Activated CD4-positive, CD25-positive, alpha-beta regulatory T cell treated with anti-CD3 and anti-CD28 coated beads, Interleukin-2, amount 50 U/mL, for 72 hours (primary cell): ENCODE measurements around the gene UNC93B1.

Experiments
- DNase-seq: peaks from one replicate; pipeline ENCODE4 v3.0.0; 2021

UNC93B1 gene

DNA sequence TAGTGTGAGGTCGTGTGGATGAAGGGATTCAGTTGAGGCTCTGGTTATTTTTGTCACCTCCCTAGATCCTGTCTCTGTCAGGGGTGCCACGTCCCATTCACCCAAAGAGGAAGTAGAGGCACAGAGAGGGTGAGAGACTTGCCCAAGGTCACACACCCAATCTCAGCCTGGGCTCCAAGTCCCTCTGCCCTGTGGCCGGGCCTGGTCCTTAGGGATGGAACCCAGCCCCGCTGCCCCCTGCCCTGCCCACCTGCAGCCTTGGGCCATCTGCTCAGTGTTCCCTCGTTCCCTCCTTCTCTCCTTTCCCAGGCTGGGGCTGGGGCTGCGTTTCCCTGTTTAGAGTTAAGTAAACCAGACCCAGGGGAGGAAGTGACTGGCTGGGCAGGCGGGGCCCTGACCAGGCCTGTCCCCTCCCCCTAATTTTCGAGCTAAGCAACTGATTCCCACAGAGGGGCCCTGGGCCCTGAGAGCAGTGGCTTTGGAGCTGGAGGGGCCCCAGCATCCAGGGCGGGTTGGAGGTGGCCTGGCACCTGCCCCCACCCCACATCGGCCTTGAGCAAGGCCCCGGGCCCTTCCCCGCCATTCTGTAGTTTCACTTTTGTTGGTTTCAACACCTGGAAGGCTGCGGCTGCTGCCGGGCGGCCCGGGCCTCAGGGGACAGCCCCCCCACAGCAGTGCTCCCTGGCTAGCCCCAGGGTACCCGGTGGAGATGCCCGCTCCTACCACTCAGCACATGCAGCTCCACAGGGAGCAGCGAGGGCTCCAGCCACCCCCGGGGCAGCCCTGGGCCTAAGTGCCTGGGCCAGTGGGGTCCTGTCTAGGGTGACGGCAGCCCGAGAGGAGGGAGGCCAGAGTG is 36.4 kb upstream of the UNC93B1 start:
- peak; percentile 69 for DNase-seq

DNA sequence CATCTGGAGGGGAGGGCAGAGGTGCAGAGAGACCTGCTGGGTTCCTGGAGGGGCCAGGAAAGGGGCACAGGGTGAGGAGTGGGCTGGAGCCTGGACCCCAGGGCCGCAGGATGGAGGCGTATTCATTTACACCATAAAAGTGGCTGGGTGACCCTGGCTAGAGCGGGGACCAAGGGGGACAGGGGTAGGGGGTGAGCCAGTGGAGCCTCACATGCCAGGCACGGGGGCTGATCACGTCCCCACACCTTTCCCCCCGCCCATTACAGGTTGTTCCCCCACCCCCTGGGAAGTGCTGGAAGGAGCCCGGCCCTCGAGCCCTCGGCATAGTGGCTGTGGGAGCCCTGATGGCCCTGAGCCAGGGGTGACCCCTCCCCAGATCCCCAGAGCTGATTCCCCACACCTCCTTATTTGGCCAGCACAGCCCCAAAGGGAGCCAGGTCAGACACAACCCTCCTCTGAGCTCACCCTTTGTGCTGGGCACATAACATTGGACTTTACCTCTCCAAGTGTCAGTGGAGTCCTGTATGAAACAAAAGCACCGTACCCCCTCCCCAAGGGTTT is 35.7 kb upstream of the UNC93B1 start:
- no peak for DNase-seq

DNA sequence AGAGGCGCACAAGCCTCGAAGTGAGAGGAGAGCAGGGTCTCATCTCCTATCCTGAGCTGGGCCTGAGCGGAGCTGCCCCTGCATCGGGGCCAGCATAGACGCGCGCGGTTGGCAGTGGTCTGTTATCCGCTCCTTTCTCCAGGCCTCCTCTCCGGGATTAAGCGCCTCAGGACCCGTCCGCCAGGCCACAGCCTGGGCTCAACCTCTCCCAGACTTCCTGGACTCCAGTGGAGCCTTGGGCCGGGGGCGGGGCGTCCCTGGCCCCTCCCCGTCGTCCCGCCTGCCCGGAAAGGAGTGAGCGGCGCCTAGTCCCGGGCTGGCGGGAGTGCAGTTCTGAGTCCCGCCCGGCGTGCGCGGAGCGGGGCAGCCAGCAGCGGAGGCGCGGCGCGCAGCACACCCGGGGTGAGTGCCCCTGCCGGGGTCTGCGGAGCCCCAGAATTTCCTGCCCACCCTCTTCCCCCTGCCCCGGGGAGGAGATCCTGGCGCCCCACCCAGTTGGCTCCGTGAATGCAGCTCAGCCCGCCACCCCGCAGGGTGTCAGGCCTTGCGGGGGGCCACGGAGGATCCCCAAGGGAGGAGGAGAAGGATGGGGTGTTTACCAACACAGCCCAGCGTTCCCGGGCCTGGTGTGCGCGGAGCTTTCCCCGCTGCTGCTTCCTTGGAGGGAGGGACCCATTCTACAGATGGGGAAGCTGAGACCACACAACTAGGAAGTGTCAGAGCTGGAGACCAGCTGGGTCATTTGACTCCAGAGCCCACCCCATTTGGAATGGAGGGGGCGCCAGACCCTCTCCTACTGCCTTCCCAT is 35.0 kb upstream of the UNC93B1 start, which contains the start of gene TCIRG1:
TCIRG1 (plus strand) TSS at position 308 of the 808 bp plus-strand sequence. CDS start 2,247 bp downstream, outside the sequence.
- peak; percentile 64 for DNase-seq

DNA sequence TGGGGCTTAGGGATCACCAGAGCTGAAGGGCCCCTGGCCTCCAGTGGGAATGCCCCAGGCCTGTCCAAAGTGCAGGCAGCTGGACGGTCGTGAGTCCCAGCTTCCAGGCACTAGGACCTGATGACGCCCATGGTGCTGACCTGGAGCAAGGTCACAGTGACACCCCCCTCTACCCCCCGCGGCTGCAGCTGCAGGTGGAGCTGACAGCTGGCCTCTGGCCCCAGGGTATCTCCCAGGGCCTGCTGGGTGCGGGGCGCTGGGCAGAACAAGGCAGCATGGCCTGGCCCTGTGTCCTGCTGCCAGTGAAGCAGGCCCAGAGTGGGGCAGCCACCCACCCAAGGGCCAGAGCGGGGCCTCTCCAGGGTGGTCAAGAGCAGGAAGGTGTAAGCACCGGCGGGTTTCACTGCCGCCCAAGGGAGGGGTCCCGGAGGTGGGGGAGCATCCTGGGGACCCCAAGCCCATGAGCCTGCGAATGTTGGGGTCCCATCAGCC is 34.4 kb upstream of the UNC93B1 start:
- no peak for DNase-seq

DNA sequence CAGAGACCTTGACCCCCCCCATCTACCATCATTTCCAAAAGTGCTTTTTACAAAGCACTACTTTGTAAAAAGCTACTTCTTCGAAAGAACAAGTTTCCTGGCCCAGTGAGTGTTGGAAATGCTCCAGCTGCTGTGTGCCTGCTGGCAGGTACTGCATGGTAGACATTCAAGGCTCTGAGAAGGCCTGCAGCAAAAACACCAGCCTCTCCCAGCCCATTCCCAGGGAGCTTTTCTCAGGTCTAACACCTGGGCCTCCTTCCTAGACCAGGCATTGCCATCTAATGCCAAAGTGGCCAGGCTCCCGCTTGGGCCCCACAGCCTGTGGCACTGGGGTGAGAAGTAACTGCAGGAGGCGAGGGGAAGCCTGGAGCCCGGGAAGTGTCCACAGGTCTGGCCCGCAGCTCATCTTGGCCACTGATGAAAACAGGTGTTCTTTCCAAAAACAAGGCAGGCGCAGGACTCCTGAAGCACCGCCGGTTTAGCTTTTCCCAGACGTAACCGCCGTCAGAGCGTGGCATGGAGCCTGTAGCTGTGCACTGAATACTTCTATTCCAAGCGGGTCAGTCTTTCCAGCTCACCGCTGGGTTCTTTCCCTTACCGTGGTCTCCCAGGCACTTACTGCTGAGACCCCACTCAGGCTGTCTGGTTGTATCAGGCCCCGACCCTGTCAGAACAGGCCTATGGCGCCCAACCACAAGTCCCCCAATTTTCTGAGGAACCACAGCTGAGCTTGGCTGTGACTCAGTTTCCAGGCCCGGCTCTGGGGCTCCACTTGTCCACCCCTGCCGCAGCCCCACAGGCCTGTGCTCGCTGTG is 33.7 kb upstream of the UNC93B1 start:
- no peak for DNase-seq

DNA sequence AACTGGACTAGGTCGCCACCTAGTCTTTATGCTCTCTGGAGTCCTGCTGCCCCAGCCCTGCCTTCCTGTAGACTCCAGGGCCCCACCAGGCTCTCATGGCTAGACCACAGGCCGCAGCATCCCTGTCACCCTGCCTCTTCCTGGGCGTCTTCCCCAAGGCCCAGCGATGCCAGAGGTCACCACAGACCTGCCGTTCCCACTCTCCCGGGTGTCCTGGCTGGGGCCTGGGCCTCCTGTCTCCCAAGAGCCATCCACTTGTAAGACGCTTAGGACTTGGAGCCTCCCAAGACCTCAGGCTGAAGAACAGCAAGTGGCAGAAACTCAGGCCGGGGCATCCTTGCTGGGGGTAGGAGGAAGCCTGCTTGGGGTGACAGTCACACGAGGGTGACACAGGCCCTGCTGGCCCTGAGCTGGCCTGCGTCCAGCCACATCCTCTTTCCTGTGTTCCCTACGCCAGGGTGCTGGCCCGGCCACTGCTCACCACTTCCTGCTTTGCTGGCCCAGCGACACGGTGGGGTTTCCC is 32.9 kb upstream of the UNC93B1 start:
- DNase-seq = peak; percentile 60

DNA sequence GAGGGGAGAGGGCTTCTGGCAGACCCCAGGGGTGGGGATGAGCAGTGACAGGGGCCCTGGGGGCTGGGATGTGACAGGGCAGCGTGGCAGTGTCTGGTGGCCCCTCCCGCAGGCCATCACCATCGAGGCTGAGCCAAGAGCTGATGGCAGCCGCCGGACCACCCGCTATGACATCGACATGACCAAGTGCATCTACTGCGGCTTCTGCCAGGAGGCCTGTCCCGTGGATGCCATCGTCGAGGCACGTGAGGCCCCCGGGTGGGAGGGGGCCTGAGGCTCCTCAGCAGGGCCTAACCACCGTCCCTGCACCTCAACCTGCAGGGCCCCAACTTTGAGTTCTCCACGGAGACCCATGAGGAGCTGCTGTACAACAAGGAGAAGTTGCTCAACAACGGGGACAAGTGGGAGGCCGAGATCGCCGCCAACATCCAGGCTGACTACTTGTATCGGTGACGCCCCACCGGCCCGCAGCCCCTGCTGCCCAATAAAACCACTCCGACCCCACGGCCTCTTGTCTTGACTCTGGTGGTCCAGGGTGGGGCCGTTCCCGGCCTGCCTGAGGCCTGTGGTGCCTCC is 32.3 kb upstream of the UNC93B1 start:
- no peak for DNase-seq

DNA sequence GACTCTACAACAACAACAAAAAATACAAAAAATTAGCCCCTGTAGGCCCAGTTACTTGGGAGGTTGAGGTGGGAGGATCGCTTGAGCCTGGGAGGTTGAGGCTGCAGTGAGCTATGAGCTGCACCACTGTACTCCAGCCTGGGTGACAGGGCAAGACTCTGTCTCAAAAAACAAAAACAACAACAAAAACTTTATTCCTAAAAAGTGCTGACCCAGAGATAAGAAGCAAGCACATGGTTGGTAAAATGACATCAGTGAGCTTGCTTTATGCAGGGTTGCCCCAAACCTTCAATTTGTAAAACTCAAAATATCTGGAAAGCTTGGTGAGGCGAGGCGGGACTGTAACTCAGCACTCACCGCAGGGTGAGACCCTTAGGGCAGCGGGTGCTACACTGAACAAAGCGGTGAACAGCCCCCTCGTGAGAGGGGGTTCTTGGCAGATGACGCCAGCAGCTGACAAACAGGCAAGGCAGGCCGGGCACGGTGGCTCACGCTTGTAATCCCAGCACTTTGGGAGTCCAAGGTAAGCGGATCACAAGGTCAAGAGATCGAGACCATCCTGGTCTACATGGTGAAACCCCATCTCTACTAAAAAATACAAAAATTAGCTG is 31.5 kb upstream of the UNC93B1 start:
- no peak for DNase-seq

DNA sequence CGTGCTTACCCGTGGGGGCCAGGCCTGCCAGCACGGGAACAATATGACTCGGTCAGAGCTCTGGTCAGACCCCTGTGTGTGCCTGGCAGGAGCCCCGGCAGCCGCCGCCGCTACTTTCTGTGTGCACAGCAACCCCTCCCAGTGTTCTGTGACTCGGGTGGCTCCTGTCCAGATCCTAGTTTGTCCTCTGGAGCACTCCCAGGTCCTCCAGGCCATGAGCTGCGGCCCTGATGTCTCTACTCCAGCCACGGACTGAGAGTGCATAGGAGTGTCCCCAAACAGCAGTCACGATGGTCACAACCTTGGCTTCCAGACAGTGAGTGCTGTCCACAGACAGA is 29.8 kb upstream of the UNC93B1 start:
- DNase-seq = no peak

DNA sequence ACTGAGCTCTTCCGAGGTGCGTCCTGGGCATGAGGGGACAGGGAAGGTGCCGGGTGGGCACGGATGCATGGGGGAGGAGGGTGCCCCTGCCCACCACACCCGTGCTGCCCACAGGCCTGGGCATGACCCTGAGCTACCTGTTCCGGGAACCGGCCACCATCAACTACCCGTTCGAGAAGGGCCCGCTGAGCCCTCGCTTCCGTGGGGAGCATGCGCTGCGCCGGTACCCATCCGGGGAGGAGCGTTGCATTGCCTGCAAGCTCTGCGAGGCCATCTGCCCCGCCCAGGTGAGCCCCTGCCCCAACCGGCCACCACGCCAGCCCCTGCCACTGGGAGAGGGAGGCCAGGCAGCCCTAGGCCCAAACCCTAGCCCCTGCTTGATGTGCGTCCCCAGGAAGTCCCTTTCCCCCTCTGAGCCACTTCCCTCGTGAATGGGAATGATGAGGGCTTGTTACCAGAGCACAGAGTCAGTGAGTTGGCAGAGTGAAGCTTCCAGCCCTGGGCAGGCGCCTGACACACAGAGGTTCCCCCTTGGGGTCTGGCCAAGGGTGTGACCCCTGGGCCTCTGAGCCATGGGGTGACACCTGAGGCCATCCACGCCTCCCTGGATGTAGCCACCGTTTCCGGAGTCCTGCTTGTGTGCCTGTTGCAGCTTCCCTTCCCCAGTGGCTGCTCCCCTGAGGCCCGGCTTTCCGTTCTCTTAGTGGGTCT is 29.3 kb upstream of the UNC93B1 start:
- DNase-seq = no peak

DNA sequence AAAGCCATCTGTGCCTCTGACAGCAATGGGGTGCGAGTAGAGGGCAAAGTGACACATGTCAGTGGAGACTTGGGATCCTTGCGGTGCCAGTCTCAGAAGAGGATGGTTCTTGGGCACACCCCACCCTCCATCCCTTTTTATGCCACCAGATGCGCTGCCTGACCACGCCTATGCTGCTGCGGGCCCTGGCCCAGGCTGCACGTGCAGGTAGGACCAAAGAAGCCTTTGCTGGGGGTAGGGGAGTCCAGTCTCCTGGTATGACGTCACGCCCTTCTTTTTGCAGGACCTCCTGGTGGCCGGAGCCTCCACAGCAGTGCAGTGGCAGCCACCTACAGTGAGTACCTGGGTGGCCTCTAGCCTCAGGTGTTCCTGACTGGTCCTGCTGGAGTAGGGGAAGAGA is 28.1 kb upstream of the UNC93B1 start:
- no peak for DNase-seq

DNA sequence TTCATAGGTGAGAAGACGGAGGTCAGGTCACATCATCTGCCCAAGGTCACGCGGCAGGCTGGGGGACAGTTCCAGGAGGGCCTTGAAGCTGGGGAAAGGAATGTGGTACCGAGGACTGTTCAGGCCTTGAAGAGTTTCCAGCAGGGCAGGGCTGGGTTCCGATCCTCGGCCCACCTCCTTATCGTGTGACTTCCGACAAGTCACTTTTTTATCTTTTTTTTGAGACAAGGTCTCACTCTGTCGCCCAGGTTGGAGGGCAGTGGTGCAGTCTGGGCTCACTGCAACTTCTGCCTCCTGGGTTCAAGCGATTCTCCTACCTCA is 27.2 kb upstream of the UNC93B1 start:
- no peak for DNase-seq

DNA sequence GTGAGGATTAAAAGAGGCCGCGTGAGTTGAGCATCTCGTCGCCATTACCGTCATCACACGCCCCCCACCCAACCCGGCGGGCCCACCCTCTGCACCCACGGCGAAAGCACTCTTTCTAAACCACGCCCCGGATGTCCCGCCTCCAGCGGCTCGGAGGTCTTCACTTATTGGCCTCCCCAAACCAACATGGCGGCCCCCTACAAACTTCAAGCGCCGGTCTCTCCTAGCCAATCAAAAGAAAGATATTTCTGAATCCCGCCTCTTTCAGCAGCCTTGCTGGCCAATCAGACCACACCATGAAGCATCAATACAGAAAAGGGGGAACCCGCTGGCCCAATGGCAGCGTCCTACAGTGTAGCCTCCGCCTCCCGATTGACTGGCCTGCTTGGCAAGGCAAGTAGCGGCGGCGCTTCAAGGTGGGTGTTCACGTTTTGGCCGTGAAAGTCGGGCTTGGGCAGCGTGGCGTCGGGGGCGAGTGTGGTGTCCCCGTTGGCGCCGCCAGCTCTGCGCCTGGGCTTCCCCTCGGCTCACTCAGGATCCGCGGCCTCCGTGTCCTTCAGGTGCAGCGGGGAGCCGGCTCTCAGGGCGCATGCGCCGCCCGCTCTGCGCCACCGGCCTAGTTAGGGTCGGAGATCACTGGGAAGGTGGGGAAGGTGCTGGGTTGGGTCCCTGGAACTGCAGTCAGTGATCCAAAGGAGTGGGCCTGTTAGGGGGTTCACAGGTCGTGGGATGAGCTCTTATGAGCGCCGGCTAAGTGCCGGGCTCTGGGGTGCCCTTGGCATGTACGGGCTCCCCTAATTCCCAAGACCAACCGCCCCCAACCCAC is 26.6 kb upstream of the UNC93B1 start, which contains the start of gene NDUFS8:
NDUFS8 (plus strand) TSS at position 364 of the 826 bp plus-strand sequence. CDS start 1,471 bp downstream, outside the sequence.
- DNase-seq = peak; percentile 94

DNA sequence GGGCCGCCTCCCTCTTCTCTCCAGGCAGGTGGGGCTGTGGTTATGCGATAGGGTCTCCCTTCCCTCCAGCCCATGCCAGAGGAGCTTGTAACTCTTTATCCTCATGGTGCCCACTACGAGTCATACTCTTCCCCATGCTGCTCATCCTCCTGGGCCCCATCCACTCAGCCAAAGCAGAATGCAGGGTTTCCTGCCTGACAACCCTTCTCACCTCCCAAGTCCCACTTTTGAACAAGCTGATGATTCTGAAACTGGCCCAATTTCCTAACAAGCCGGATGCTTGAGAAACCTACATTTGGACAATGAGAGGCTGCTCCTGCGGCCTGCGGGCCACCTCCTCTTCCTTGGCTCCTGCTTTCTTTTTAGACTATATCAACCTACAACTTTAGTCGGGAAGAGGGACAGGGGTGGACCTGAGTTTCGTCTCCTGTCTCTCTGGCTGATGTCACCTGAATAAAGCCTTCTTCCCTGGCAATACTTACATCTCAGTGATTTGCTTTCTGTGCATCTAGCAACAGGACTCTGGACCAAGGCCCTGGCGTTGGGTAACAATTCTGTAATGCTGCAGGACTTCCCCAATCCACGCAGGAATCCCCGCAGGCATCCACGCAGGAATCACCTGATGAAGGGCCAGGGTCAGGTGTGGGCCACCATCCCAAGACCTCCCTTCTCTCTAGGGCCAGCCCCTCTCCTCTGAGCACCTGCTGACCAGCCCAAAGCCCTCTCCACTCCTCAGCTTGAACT is 25.1 kb upstream of the UNC93B1 start:
- DNase-seq = no peak

DNA sequence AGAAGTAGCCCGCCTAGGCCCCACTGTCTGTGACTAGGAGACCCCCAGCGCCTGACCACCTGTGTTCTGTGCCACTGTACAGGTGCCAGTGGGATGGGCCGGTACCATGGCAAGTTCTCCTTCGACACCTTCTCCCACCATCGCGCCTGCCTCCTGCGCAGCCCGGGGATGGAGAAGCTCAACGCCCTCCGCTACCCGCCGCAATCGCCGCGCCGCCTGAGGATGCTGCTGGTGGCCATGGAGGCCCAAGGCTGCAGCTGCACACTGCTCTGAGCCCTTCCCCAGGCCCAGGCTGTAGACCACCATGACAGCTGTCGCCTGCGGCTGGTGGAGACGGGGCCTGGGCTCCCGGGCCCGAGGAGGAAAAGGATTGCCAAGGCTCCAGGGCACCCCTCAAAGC is 23.8 kb upstream of the UNC93B1 start:
- no peak for DNase-seq

DNA sequence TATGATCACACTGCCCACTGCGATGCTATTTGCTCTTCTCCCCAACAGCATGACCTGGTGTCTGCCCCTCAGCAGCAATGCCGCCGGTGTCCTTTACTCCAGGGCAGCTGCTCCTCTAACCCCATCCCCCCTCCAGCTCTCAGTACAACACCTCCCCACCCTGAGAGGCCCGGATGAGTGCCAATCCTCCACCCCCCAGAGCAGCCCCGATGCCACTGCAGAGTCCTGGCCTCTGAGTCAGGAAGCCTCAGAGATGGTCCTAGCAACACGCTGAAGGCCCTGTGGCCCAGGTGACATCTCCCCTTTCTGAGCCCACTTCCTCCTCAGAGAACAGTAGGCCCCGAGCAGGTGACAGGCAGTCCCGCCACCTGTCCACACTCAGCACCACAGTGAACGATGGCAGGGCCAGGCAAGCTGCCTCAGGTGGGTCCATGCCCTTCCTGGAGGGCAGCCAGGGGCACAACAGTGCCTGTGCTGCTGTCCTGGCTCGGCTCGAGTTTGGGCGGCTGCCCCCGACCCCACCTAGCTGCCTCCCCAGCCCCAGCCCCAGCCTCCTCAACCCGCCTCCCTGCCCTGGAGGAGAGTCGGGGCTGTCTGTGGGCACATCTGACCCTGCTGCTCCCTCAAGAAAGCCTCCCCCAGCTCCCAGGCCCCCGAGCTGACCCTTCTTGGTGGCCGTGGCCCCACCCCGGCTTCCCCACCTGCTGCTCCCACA is 22.7 kb upstream of the UNC93B1 start:
- DNase-seq = no peak

DNA sequence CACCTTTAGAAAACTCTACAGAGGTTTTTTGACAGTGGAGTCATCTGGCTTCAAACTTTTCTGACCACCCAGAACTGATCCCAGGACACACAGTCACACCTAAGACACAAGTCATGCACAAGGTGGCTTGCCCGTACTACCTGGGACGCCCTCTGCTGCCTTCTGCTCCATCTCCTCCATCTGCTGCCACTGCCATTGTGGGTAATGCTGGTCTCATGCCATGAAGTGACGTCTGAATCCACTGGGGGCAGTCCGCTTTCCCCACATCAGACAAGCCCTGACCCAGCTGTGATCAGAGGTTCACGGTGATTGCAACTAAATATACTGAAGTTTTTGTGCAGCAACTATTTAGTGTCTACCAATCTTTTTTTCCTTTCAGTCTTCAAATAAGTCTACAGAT is 21.1 kb upstream of the UNC93B1 start:
- no peak for DNase-seq

DNA sequence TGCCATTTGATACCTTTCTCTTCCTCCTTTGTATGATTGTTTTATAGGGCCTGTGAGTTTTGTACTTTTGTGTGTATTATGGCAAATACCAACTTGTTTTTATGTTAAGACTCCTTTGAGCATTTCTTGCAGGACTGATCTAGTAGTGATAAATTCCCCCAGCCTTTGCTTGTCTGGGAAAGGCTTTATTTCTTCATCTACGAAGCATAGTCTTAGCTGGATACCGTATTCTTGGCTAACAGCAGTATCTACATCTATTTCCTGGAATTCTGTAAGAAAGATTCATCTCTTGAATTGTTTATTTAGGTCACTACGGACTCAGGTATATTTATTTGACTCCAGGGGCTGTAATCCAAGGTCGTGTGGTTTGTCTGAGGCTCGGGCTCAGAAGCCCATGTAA is 20.6 kb upstream of the UNC93B1 start:
- DNase-seq = no peak

DNA sequence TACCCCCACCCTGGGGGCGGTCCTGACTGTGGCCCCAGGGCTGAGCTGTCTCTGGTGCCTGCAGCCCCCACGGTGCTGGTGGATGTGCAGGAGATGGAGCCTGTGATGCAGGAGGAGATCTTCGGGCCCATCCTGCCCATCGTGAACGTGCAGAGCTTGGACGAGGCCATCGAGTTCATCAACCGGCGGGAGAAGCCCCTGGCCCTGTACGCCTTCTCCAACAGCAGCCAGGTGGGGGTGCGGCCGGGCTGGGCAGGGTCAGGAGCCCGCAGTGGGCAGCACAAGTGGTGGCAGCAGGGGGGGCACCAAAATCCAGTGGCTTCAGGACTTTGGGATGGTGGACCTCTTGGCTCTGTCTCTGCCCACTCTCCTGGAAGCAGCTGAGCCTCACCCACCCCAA is 18.6 kb upstream of the UNC93B1 start:
- DNase-seq = no peak
